ENCODE results near the gene PHKG1.
"Not testable (repeated sequence)": the region's sequence is repeated elsewhere in the genome, so short reads cannot be mapped to it uniquely, and the experiment has no call there.

Gene PHKG1
- total RNA-seq: 12.9 to 17.5 reads per million in 2 donors

DNA sequence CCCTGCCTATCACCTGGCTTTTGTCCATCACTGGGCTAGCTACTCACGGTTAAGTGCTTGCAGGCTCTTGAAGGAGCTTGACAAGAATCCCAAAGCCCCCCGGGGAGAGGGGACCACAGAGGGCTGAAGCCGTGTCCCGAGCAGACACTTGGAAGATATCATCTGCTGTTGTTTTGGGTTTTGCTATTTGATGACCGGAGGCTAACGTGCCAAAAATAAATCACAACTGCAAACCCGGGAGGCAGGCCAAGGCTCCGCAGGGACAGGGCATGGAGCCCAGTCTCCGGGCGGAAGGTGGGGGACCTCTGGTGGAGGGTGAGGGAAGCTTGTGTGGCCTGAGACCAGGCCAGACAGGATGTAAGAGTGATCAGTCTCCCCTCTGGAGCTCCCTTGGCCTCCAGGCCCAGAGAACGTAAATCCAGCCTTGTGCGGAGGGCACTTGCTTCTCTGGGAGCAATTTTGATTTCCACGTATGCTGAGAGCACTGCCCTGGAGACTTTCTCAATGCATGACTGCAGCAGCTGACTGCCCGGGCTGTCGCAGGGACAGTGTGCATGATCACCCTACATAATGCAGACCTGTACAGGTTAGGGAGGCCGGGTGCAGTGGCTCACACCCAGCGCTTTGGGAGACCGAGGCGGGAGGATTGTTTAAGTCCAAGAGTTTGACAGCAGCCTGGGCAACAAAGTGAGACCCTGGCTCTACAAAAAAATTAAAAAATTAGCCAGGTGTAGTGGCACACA, at the start of gene PHKG1:
PHKG1 (minus strand) TSS at position 164 of the 743 bp plus-strand sequence. CDS start 4,011 bp downstream, outside the sequence.
- no peak for DNase-seq

DNA sequence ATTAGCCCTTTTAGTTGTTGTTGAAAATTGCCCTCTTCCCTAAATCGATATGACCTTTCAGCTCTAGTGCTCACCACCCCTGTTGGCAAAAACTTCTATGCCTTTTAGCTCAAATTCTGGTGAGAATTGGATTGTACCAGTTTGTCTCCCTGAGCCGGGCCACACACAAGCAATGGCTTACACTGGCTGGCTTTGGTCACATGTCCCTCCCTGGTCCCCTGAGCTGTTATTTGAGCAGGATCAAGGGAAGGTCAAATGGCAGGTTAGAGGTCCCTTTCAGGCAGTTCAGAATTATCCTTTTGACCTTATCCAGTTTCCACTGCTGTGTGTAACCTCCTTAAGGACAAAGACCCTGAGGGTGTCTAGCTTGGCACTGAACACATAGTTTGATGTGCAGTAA, 38.3 kb upstream of the PHKG1 start:
- not testable (repeated sequence) for DNase-seq

GRCh38 chr7:56127241-56127975, 34.7 kb upstream of the PHKG1 start:
- DNase-seq: no peak

DNA sequence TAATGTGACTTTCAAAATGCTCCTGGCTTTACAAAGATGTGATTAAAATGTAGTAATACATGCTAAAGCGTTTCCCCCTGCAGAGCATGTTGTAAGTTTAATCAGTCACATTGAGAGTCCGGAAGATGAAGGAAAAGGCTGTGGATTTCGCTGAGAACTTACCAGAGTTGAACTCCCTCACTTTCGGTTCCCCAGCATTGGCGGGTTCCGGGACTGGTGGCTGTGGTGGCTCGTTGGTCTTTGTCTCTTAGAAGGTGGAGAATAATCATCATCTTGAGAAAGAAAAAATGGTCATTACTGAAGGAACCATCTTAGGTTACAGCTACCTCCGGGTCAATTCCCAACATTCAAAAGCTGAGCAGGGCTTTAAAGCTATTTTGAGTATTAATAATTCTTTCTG, 33.1 kb upstream of the PHKG1 start:
- DNase-seq: no peak

GRCh38 chr7:56124981-56125380, 32.2 kb upstream of the PHKG1 start:
- no peak for DNase-seq

GRCh38 chr7:56121440-56121839, 28.7 kb upstream of the PHKG1 start:
- no peak for DNase-seq

DNA sequence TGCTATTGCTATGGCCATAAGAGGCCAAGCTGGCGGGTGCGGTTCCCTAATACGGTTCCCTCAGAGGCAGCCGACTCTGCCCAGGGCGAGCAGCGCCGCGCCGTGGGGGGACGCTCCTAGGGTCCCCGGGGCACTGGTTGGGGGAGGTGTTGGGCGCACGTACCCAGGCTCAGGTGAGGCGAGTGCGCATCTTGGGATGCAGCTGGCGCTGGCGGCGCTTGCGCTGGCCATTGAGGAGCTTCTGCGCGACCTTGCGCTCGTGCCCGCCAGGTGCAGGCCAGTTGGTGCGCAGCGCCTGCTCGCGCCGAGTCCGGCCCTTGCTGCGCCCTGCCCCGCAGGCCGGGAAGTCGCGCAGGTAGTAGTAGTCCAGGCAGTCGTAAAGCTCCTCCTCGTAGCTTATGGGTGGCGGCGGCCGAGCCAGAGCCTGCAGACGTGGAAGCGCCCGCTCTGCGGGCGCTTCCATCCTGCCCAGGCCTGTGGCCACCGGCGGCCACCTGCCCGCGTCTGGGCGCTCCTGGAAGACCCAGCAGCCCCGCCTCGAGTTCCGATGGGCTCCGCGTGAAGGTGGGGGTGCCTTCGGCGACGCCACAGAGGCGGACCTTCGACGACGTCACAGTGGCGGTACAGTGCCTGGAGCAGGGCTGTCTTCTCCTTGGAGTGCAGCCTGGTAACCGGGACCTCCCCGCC, 23.2 kb upstream of the PHKG1 start, which contains the start of gene NUPR2:
NUPR2 (minus strand) TSS at position 566 of the 687 bp plus-strand sequence; CDS start at position 463, 103 bp downstream.
- DNase-seq: no peak

GRCh38 chr7:56112244-56112643, 19.5 kb upstream of the PHKG1 start:
- not testable (repeated sequence) for DNase-seq

GRCh38 chr7:56110611-56111010, 17.9 kb upstream of the PHKG1 start:
- DNase-seq: peak in 1 of 5 experiments; percentile 20

- no peak for DNase-seq
Measured at GRCh38 chr7:56107954-56108258, 15.2 kb upstream of the PHKG1 start.

DNA sequence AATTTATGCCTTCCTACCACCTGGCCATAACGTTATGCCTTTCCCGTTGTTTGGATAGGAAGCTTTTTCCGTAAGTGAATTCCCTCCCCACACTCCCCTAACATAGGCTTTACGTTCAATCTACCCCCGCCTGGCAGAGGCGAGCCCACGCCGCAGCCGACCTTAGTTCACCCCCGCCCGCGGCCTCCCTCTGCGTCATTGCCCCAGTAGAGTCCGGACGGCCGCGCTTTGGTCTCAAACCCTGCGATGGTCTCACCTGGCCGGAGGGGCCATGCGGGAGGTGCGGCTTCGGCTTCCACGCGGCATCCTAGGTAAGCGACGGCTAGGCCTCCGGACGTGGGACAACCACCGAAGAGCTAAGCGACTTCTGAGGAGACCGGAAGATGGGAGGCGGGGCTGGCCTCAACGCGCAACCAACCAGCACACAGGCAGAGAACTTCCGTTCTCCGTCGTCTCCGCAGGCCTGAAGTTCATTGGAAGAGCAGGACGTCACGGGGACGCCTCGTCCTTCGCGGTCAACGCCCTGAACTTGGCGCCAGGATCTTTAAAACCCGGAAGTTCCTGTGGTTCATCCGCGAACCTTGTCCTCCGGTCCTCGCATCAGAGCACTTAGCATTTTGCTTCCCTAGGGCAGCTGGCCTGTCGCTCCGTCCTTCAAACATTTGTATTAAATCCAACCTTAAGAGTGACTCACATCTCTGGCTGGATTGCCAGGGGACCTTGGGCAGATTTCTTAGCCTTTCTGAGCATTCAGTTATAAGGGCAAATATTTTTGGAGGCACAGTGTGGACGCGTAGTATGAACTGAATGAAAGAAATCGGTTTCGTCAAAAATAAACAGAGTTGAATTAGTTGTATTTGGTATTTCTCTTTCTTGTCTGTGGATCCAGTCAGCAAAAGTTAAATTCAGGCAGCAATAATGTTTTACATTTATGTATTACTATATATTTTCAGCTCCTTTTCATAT, 13.6 kb upstream of the PHKG1 start, which contains the start of gene CHCHD2:
CHCHD2 (minus strand) TSS at position 369 of the 966 bp plus-strand sequence; CDS start at position 306, 63 bp downstream.
- DNase-seq: peak; percentile 75 to 100 (median 90)

DNA sequence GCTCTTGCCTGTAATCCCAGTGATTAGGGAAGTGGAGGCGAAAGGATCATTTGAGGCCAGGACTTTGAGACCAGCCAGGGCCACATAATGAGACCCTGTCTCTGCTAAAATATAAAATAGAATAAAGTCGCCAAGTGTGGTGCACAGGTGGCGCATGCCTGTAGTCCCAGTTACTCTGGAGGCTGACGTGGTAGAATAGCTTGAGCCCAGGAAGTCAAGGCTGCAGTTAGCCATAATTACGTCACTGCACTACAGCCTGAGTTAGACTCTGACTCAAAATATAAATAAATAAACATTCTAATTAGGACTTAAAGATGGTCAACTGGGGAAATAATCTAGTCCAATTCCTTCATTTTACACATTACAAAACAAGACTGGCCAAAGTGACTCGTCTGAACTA, 12.8 kb upstream of the PHKG1 start:
- peak in 3 of 5 experiments; percentile 8 to 86 (median 20) for DNase-seq

DNA sequence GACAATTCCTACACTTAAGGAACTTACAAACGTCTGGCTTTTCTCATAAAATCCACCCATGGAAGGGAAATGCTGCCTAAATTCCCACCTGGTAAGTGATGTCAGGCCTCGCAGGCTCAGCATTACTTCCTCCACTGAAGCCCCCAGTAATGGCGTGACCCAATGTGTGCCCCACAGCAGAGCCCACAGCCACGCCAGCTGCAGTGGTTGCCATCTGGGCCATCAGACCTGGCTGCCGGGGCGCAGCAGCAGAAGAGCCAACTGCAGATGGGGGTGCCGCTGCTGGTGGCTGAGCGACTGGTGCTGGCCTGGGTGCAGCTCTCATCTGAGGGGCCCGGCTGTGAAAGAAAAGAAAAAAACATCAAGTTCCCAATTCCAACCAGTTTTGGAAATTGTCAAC, 11.4 kb upstream of the PHKG1 start:
- DNase-seq: not testable (repeated sequence)

GRCh38 chr7:56099653-56100052, 6.9 kb upstream of the PHKG1 start:
- no peak for DNase-seq

DNA sequence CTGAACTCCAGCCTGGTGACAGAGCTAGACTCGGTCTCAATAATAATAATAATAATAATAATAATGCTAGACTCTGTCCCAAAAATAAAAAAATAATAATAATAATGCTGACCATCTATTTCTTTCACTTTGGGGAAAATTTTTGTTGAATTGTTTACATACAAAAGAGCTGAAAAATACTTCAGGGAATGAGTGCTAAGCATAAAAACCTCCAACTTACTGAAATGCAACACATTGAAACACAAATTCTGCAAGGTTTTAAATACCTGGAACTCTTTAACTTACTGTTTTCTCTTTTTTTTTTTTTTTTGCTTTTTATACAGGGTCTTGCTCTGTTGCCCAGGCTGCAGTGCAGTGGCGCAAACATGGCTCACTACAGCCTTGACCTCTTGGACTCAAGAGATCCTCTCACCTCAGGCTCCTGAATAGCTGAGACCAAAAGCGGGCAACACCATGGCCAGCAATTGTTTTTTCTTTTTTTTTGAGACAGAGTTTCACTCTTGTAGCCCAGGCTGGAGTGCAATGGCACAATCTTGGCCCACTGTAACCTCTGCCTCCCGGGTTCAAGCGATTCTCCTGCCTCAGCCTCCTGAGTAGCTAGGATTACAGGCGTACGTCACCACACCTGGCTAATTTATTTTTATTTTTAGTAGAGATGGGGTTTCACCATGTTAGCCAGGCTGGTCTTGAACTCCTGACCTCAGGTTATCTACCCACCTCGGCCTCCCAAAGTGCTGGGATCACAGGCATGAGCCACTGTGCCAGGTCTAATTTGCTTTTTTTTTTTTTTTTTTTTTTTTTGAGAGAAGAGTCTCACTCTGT, 5.6 kb upstream of the PHKG1 start:
- DNase-seq: not testable (repeated sequence)

DNA sequence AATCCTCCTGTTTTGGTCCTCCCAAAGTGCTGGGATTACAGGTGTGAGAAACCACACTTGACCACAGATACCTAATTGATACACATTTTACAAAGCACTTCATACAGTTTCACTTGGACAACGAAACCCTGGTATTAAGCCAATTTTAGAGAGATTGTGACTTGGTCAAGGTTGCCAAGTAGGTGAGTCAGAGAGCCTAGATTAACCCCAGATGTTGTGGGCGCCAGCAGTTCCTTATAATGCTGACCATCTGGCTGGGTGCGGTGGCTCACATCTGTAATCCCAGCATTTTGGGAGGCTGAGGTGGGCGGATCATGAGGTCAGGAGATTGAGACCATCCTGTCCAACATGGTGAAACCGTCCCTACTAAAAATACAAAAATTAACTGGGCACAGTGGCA, 4.9 kb upstream of the PHKG1 start:
- no peak for DNase-seq

GRCh38 chr7:56092388-56092787, 364 bp downstream of the PHKG1 start:
- not testable (repeated sequence) for DNase-seq

DNA sequence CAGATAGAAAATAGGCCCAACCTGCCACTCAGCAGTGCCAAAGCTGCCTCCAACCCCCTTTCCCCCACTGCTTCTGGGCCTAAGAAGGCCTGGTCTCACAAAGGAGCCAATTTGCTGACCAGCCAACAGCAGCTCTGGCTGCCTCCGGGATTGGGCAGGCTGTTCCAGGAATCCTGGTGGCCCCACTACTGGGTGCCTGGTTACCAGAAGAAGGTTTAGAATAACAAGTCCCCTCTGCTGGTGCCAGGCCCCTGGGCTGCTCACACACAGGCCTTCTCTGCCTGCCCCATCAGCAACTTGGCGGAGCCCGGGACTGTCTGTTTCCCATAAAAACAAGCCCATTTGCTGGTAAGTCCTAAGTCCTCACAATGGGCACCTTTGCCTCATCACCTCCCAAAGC, 1.2 kb downstream of the PHKG1 start:
- DNase-seq: no peak

GRCh38 chr7:56087445-56087844, 5.3 kb downstream of the PHKG1 start:
- no peak for DNase-seq

DNA sequence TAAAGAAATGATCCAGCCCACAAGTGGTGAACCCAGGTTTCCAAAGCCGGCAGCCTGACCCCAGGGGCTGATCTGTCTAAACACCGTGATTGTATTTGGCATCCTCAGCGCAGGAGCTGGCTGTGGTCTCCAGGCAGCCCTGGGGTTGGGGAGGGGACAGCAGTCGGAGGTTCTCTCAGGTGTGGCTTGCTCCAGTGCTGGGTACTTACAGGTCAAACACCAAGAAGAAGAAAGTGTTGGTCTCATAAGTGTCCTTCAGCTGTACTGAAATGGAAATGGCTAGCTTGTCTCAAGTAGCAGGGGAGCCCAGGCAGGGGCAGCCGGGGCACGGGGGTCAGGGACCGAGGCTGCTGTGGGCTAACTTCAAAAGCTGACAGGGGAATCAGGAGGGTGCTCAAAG, 6.0 kb downstream of the PHKG1 start:
- no peak for DNase-seq

DNA sequence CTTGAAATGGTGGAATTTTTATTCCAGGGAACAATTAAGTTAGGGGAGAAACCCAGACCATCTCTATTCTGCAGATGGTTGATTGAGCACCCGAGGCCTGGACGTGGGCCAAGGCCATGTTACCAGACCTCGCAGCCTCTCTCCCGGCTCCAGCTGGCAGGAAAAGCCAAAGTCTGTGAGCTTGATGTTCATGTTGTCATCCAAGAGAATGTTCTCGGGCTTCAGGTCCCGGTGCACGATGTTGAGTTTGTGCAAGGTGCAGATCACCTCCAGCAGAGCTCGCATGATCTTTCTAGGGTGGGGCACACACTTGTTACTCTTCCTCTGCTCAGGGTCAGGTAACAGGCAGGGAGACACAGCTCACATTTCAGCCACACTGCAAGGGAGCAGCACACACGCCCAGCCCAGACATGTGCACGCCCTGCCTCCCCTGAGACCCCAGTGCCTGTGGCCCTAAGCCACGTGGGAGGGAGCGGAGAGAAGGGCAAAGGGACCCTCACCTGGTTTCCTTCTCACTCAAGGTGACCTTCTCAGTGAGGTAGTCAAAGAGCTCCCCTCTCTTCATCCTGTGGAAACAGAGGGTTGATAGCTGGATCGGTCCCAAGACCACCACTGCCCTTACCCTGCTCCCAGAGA, 9.5 kb downstream of the PHKG1 start:
- DNase-seq: no peak

All from T-helper 2 cell (primary cell).